PC-9 (cell line): Measurements from ENCODE around the gene SYT7. TPM values are rescaled to one million over a fixed set of nuclear protein-coding genes. Genes with fewer than 3 reads are reported as not detected.

Experiments
- BruUV-seq: library from RNA; stranded (reverse); fragments of 400-500 nt; replicated peaks from 2 replicates; lab custom pipeline; 2021; lab: Mats Ljungman, UMichigan
- CTCF ChIA-PET: fragments of 300-600 bp; sonication (Branson Sonifier 250); formaldehyde crosslinking; loops from one replicate; lab custom pipeline; 2022; ENCODE audit warnings: antibody characterized with exemption; lab: Charles Lee
- POLR2A ChIA-PET: fragments of 300-600 bp; sonication (Branson Sonifier 250); formaldehyde crosslinking; loops from one replicate; lab custom pipeline; 2022; ENCODE audit warnings: antibody characterized with exemption; ENCODE audit not compliant: unreplicated experiment; lab: Charles Lee
- DNase-seq, 2 experiments: peaks; one replicate each; pipeline versions ENCODE4 v3.0.0 to v3.0.0-alpha.2; 2015 to 2022; ENCODE audit warnings: mixed read lengths in 1 of 2
- H2AFZ ChIP-seq: fragments of 200-600 bp; sonication (generic); 2 replicates; pipeline ENCODE4 v1.8.1; 2017; ENCODE audit warnings: antibody characterized with exemption
- H3F3A ChIP-seq: fragments of 200-600 bp; sonication (generic); 2 replicates; pipeline ENCODE4 v1.8.1; 2017; ENCODE audit warnings: antibody characterized with exemption, mild to moderate bottlenecking, low read depth; ENCODE audit not compliant: insufficient read depth
- H3K27ac ChIP-seq: fragments of 200-600 bp; sonication (generic); 2 replicates; pipeline ENCODE4 v1.6.1; 2016; ENCODE audit warnings: mixed run types
- H3K27me3 ChIP-seq: fragments of 200-600 bp; sonication (generic); 2 replicates; pipeline ENCODE4 v1.6.1; 2016; ENCODE audit warnings: low read depth, mixed run types; ENCODE audit not compliant: insufficient read depth
- H3K36me3 ChIP-seq: fragments of 200-600 bp; sonication (generic); 2 replicates; pipeline ENCODE4 v1.6.1; 2016; ENCODE audit warnings: low read depth, mixed run types
- H3K4me1 ChIP-seq: fragments of 200-600 bp; sonication (generic); replicated peaks from 2 replicates; pipeline ENCODE4 v1.6.1; 2016; ENCODE audit warnings: mixed run types; ENCODE audit not compliant: insufficient read depth
- H3K4me2 ChIP-seq: fragments of 200-600 bp; sonication (generic); 2 replicates; pipeline ENCODE4 v1.6.1; 2017; ENCODE audit warnings: mixed run types
- H3K4me3 ChIP-seq: fragments of 200-600 bp; sonication (generic); 2 replicates; pipeline ENCODE4 v1.6.1; 2016; ENCODE audit warnings: mixed run types
- H3K79me2 ChIP-seq: fragments of 200-600 bp; sonication (generic); 2 replicates; pipeline ENCODE4 v1.6.1; 2017; ENCODE audit warnings: low read depth, mixed run types
- H3K9me2 ChIP-seq: fragments of 200-600 bp; sonication (generic); 2 replicates; pipeline ENCODE4 v1.8.1; 2017; ENCODE audit warnings: mild to moderate bottlenecking; ENCODE audit not compliant: insufficient read depth
- H3K9me3 ChIP-seq: fragments of 200-600 bp; sonication (generic); 2 replicates; pipeline ENCODE4 v1.8.1; 2016; ENCODE audit warnings: low read depth; ENCODE audit not compliant: insufficient read depth
- H4K20me1 ChIP-seq: fragments of 200-600 bp; sonication (generic); 2 replicates; pipeline ENCODE4 v1.8.1; 2017; ENCODE audit not compliant: insufficient read depth
- EZH2 ChIP-seq: fragments of 200-600 bp; sonication (generic); IDR thresholded peaks from 2 replicates; pipeline ENCODE4 v1.8.0; 2017; ENCODE audit warnings: antibody characterized with exemption, low read depth
- intact Hi-C: fragments of 100-400 bp; cut with micrococcal nuclease; formaldehyde crosslinking; loops from one replicate; pipeline ENCODE4 v1.10.0; 2022; ENCODE audit not compliant: unreplicated experiment
- total RNA-seq: library from RNA; stranded (reverse); gene quantifications from 2 replicates; pipeline ENCODE4 v1.2.3, GENCODE V29; 2021
- TF ChIP-seq, protein P1 (sequence below): fragments of 200-600 bp; sonication (generic); conservative IDR thresholded peaks from 2 replicates; pipeline ENCODE4 v1.6.1; 2017; ENCODE audit warnings: mixed run types, antibody characterized with exemption, mild to moderate bottlenecking, moderate library complexity

SYT7 gene
- total RNA-seq, 1 experiment from 2014 or later = 4.0 TPM

DNA sequence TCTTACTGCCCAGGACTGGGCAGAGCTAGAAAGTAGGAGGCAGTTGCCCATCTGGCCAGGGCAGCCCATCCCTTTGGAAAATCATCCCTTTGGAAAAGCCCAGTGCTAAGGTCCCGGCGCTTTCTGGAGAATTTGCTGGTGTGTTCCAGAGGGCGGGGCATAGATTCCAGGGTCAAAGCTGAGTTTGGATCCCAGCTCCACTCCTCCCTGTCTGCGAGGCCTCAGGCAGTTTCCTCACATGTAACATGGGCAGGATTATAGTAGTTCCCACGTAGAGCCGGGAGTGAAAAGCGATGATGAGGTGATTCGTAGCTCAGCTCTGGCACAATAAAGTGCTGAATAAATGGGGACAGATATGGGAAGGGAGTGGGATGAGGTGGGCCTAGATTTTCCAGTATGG is 103.8 kb downstream of the SYT7 start:
- Histone ChIP-seq H3K9me2 (no peaks in the 10 kb centered on the region), H3F3A (peaks cover 17% of the 10 kb centered on the region; the same call in 1 of the 2 replicates), H4K20me1 (no peaks in the 10 kb centered on the region), H2AFZ (no peak overlapping the region), H3K36me3 (no peaks in the 10 kb centered on the region), H3K9me3 (no peaks in the 10 kb centered on the region), H3K27me3 (no peaks in the 10 kb centered on the region), H3K79me2 (no peaks in the 10 kb centered on the region), H3K4me3 (no peak overlapping the region), H3K4me2 (no peak overlapping the region), H3K4me1 (peaks cover 18% of the 10 kb centered on the region), H3K27ac (no peak overlapping the region)
- ChIA-PET CTCF (interaction anchor here (0.6 to 1.1 kb wide), 5 partner anchors 31 to 185 kb away, joined by 3 to 12 read pairs (median 6); no protein-coding TSS in a partner anchor), POLR2A (interaction anchor here (0.7 kb wide), 1 partner anchor 52 kb away, joined by 5 read pairs; no protein-coding TSS in a partner anchor)
- intact Hi-C loops = loop anchor here (1.0 kb wide), 2 partner anchors 40 to 151 kb away; no protein-coding TSS in a partner anchor
- TF ChIP-seq, protein P1, sequence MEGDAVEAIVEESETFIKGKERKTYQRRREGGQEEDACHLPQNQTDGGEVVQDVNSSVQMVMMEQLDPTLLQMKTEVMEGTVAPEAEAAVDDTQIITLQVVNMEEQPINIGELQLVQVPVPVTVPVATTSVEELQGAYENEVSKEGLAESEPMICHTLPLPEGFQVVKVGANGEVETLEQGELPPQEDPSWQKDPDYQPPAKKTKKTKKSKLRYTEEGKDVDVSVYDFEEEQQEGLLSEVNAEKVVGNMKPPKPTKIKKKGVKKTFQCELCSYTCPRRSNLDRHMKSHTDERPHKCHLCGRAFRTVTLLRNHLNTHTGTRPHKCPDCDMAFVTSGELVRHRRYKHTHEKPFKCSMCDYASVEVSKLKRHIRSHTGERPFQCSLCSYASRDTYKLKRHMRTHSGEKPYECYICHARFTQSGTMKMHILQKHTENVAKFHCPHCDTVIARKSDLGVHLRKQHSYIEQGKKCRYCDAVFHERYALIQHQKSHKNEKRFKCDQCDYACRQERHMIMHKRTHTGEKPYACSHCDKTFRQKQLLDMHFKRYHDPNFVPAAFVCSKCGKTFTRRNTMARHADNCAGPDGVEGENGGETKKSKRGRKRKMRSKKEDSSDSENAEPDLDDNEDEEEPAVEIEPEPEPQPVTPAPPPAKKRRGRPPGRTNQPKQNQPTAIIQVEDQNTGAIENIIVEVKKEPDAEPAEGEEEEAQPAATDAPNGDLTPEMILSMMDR = no peak
- no peak for TF ChIP-seq EZH2
- no peak for DNase-seq
- no TSS peak for BruUV-seq

GRCh38 chr11:61476371-61476770 is 104.5 kb downstream of the SYT7 start:
- BruUV-seq = no TSS peak
- Histone ChIP-seq H3K36me3 (no peaks in the 10 kb centered on the region), H3K4me2 (no peak overlapping the region), H3K27ac (no peak overlapping the region), H3K9me3 (no peaks in the 10 kb centered on the region), H3K4me1 (peaks cover 11% of the 10 kb centered on the region), H2AFZ (no peak overlapping the region), H3K4me3 (no peak overlapping the region), H3K79me2 (no peaks in the 10 kb centered on the region), H4K20me1 (no peaks in the 10 kb centered on the region), H3K9me2 (no peaks in the 10 kb centered on the region), H3K27me3 (no peaks in the 10 kb centered on the region), H3F3A (peaks cover 13% of the 10 kb centered on the region; the same call in 1 of the 2 replicates)
- intact Hi-C loops = no loop called here
- DNase-seq = no peak
- no peak for TF ChIP-seq EZH2
- TF ChIP-seq, protein P1 = no peak
- POLR2A ChIA-PET = no interaction called here
- CTCF ChIA-PET = interaction anchor here (1.0 to 1.5 kb wide), 3 partner anchors 30 to 41 kb away, joined by 3 to 6 read pairs (median 4); no protein-coding TSS in a partner anchor

GRCh38 chr11:61475433-61475832 is 105.4 kb downstream of the SYT7 start:
- H3K9me2 ChIP-seq = no peaks in the 10 kb centered on the region
- H3K4me1 ChIP-seq = peaks cover 1% of the 10 kb centered on the region
- no peak for TF ChIP-seq EZH2
- TF ChIP-seq, protein P1 = no peak
- DNase-seq = no peak
- H3K4me2 ChIP-seq = no peak overlapping the region
- peaks cover 8% of the 10 kb centered on the region; the same call in 1 of the 2 replicates for H3F3A ChIP-seq
- no peaks in the 10 kb centered on the region for H4K20me1 ChIP-seq
- CTCF ChIA-PET = interaction anchor here (0.6 to 1.5 kb wide), 4 partner anchors 39 to 853 kb away, joined by 3 to 6 read pairs (median 4); no protein-coding TSS in a partner anchor
- H3K36me3 ChIP-seq = no peaks in the 10 kb centered on the region
- H3K27ac ChIP-seq = no peak overlapping the region
- H2AFZ ChIP-seq = no peak overlapping the region
- no peaks in the 10 kb centered on the region for H3K9me3 ChIP-seq
- no peaks in the 10 kb centered on the region for H3K27me3 ChIP-seq
- no TSS peak for BruUV-seq
- intact Hi-C loops = no loop called here
- no peaks in the 10 kb centered on the region for H3K79me2 ChIP-seq
- POLR2A ChIA-PET = no interaction called here
- no peak overlapping the region for H3K4me3 ChIP-seq
